Measurements from ENCODE around the gene RTBDN. TPM values are rescaled to one million over a fixed set of nuclear protein-coding genes. Genes with fewer than 3 reads are reported as not detected.

The RTBDN gene
- total RNA-seq, 1 donor from 2014 or later = not detected

DNA sequence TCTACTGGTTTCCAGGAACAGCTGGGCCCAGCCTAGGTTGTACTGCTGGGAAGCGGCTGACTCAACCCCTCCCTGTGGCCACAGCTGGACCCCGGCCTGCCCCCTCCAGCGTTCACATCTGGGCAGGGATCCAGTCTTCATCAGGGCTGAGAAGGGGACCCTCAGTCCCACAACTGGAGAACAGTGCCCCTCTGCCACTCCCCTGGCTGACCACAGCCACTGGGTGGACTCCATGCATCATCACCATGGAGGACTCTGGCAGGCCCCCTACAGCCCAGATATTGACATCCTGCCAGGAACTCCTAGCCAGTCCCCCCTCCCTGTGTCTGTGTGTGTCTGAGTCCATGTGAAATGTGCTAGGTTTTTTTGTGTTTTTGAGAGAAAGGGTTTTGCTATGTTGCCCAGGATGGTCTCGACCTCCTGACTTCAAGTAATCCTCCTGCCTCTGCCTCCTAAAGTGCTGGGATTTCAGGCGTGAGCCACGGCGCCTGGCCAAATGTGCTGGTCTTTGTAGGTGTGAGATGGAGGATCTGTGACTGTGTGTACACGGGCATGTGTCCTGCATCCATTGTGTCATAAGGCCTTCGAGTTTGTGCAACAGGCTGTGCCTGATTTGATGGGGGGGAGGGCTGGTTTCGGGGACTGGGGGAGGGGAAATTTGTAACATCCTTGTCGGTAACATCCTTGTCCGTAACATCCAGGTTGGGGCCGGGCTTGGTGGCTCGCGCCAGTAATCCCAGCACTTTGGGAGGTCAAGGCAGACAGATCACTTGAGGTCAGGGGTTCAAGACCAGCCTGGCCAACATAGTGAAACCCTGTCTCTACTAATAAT lies 55.0 kb downstream of the RTBDN start:
- peak; percentile 94 for DNase-seq

DNA sequence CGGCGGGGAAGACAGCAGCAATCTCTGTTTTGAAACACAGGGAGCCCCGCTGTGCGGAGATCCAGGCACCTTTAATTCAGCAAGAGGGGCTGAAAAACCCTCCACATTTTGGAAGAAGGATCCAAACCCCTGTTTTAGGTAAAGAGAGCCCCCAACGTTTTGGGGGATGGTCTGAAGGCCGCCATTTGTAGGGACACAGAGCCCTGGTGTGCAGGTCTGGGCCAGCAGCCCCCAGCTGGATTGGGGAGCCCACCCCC lies 55.5 kb downstream of the RTBDN start:
- DNase-seq = no peak

DNA sequence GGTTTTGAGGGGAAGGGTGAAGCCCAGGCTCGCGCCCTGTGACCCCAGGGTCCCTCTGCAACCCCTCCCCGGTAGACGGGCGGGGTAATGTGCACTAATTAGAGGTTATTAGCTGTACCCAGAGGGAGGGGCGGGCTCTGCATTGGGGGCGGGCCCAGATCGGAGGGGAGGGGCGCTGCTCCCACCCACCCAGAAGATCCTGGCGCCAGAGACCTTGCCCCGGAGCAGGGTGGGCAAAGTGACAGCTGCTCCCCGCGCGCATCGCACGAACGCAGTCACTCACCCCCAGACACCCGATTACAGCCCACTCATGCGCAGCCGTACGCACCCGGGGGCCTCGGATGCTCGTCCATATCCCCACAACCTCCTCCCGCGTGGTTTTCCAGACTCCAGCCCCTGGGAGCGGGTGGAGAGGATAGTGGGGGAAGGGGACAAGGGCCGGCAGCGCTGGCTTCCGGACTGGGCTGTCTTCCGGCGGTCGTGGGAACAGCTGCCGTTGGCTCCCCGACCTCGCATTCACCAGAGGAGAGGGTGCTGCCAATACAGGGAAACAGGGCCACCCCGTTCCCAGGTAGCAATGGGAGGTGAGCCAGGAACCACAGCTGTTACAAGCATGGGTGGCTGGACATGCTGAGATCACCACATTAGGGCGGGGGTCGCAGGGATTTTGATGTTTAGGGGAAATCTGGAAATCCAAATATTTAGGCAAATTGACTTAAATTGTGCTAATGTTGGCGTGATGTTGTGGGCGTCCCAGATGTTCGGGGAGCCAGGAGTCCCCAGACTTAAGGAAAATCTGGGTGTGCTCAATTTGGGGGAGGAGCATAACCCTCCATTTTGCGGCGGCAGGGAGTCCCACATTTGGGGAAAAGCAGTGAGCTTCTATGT lies 56.1 kb downstream of the RTBDN start:
- peak; percentile 88 for DNase-seq

- DNase-seq = peak; percentile 92
These were observed 57.0 kb downstream of the RTBDN start for GRCh38 chr19:12777217-12778016.

Small RNA genes within 50 kb of the gene (small RNA-seq; reads per million reads assigned to genes)
- gene MIR5684 (ENCODE audit: low replicate concordance) = 0.05 reads per million
- not detected for gene MIR6794 (ENCODE audit: low replicate concordance)

Other genes with a start within 250 kb of the RTBDN start
- 6.1 TPM for gene ZNF490, start 223.8 kb downstream of the RTBDN start, total RNA-seq
- gene ZNF791, start 223.7 kb downstream of the RTBDN start, total RNA-seq = 26.3 TPM
- gene MAN2B1, start 167.8 kb downstream of the RTBDN start, total RNA-seq = 44.5 TPM
- gene WDR83, start 167.8 kb downstream of the RTBDN start, total RNA-seq = 7.2 TPM
- gene DHPS, start 152.7 kb downstream of the RTBDN start, total RNA-seq = 64.5 TPM
- not detected for gene GNG14, start 146.6 kb downstream of the RTBDN start, total RNA-seq
- 8.0 TPM for gene FBXW9, start 137.9 kb downstream of the RTBDN start, total RNA-seq
- 44.7 TPM for gene TNPO2, start 110.6 kb downstream of the RTBDN start, total RNA-seq
- 121 TPM for gene TRIR, start 99.9 kb downstream of the RTBDN start, total RNA-seq
- 42.9 TPM for gene GET3, start 97.1 kb downstream of the RTBDN start, total RNA-seq
- not detected for gene BEST2, start 82.8 kb downstream of the RTBDN start, total RNA-seq
- 68.5 TPM for gene HOOK2, start 59.0 kb downstream of the RTBDN start, total RNA-seq
- 157 TPM for gene JUNB, start 43.1 kb downstream of the RTBDN start, total RNA-seq
- gene PRDX2, start 32.8 kb downstream of the RTBDN start, total RNA-seq = 304 TPM
- gene THSD8, start 32.5 kb downstream of the RTBDN start, total RNA-seq = not detected
- 10.4 TPM for gene RNASEH2A, start 28.0 kb downstream of the RTBDN start, total RNA-seq
- gene MAST1, start 3.9 kb upstream of the RTBDN start, total RNA-seq = 0.92 TPM
- gene DNASE2, start 46.9 kb upstream of the RTBDN start, total RNA-seq = 9.1 TPM
- gene KLF1, start 52.6 kb upstream of the RTBDN start, total RNA-seq = 1.6 TPM
- 46.5 TPM for gene GCDH, start 56.6 kb upstream of the RTBDN start, total RNA-seq
- gene SYCE2, start 84.7 kb upstream of the RTBDN start, total RNA-seq = not detected
- gene FARSA, start 99.1 kb upstream of the RTBDN start, total RNA-seq = 36.9 TPM
- gene CALR, start 104.0 kb upstream of the RTBDN start, total RNA-seq = 383 TPM
- gene RAD23A, start 111.3 kb upstream of the RTBDN start, total RNA-seq = 77.8 TPM
- 30.1 TPM for gene GADD45GIP1, start 122.6 kb upstream of the RTBDN start, total RNA-seq
- gene DAND5, start 135.0 kb upstream of the RTBDN start, total RNA-seq = not detected
- gene NFIX, start 160.9 kb upstream of the RTBDN start, total RNA-seq = 144 TPM